ENCODE data around the gene GATA2.
A peak's percentile ranks its signal among the peaks of the same experiment; 100 is the strongest.

- TF ChIP-seq CTCF (conservative IDR thresholded peaks at IDR 0.05; ENCODE audit: low read depth in 2 of 2) (no peak), POLR2AphosphoS5 (IDR thresholded peaks at IDR 0.05; ENCODE audit: low read depth) (no peak), EZH2 (IDR thresholded peaks at IDR 0.05; ENCODE audit: low read depth, unreplicated experiment) (peak; percentile 84), REST (IDR thresholded peaks at IDR 0.05; ENCODE audit: unreplicated experiment) (no peak), EZH2phosphoT487 (IDR thresholded peaks at IDR 0.05; ENCODE audit: unreplicated experiment) (no peak), JUNB (IDR thresholded peaks at IDR 0.05; ENCODE audit: unreplicated experiment) (no peak), NANOG (IDR thresholded peaks at IDR 0.05; ENCODE audit: borderline replicate concordance) (no peak), ZNF331 (CRISPR knock-in tag; IDR thresholded peaks at IDR 0.05; ENCODE audit: low read depth) (no peak), ETS1 (IDR thresholded peaks at IDR 0.05) (no peak)
Measured at GRCh38 chr3:128482666-128483656, 10.0 kb downstream of the GATA2 start.

Measured in GM23338 (cell line).